HCT116 (cell line): ENCODE measurements around the gene PAGE5. TPM values are rescaled to one million over a fixed set of nuclear protein-coding genes. Genes with fewer than 3 reads are reported as not detected.

Experiments used
- ATAC-seq: fragments of 200-7000 bp; cut with Tn5 transposase; 2 replicates; pipeline ENCODE4 v1.9.1; 2020; ENCODE audit warnings: mild to moderate bottlenecking, moderate library complexity
- BruUV-seq: library from RNA; stranded (reverse); fragments of 400-500 nt; replicated peaks from 2 replicates; lab custom pipeline; 2021; lab: Mats Ljungman, UMichigan
- CTCF ChIA-PET: fragments of 300-600 bp; sonication (Branson Sonifier 250); formaldehyde crosslinking; loops from one replicate; lab custom pipeline; 2021; ENCODE audit warnings: antibody characterized with exemption; lab: Charles Lee
- POLR2A ChIA-PET: fragments of 300-600, 350-600 bp; sonication (Branson Sonifier 250); formaldehyde crosslinking; loops from one replicate; lab custom pipeline; 2021; ENCODE audit warnings: antibody characterized with exemption; lab: Charles Lee
- RAD21 ChIA-PET, 2 experiments: fragments of 300-600 bp; sonication (Branson Sonifier 250); formaldehyde crosslinking; loops; one replicate each; lab custom pipeline; 2023; ENCODE audit warnings: low total read pairs in 2 of 2; ENCODE audit not compliant: uncharacterized antibody in 2 of 2, unreplicated experiment in 2 of 2, low non-redundant PET in 1 of 2; lab: Charles Lee
- DNase-seq: peaks from one replicate; pipeline ENCODE4 v3.0.0-alpha.2; 2010; ENCODE audit warnings: low read depth, low spot score
- H2AFZ ChIP-seq: fragments of 200-600 bp; shearing (Covaris generic), sonication (generic); 2 replicates; pipeline ENCODE4 v1.6.1; 2017; ENCODE audit warnings: low read depth, mixed run types, mixed read lengths, antibody characterized with exemption, low read length; ENCODE audit not compliant: poor library complexity, severe bottlenecking
- H3K27ac ChIP-seq: 2 replicates; pipeline ENCODE4 v1.5.1; 2012; ENCODE audit warnings: low read depth, low read length
- H3K27me3 ChIP-seq: fragments of 200-600 bp; sonication (generic); 2 replicates; pipeline ENCODE4 v1.6.1; 2016; ENCODE audit warnings: mixed run types, low read length, mixed read lengths; ENCODE audit not compliant: insufficient read depth
- H3K36me3 ChIP-seq, 2 experiments: fragments of 200-500 bp in 1 of 2; fragments of 200-600 bp in 1 of 2; sonication (Bioruptor generic) in 1 of 2; sonication (generic) in 1 of 2; 2 replicates each; pipeline versions ENCODE4 v1.5.1 to v1.6.1; 2014 to 2016; ENCODE audit warnings: low read length in 2 of 2, inconsistent platforms in 1 of 2, mixed read lengths in 1 of 2, mixed run types in 1 of 2; ENCODE audit not compliant: insufficient read depth in 2 of 2, control insufficient read depth in 1 of 2
- H3K4me1 ChIP-seq, 2 experiments: fragments of 200-600 bp in 1 of 2; sonication (generic) in 1 of 2; 2 replicates each; pipeline versions ENCODE4 v1.5.1 to v1.6.1; 2012 to 2017; ENCODE audit warnings: low read length in 2 of 2, inconsistent platforms in 1 of 2, mild to moderate bottlenecking in 1 of 2, mixed read lengths in 1 of 2, mixed run types in 1 of 2, moderate library complexity in 1 of 2; ENCODE audit not compliant: insufficient read depth in 2 of 2, control insufficient read depth in 1 of 2
- H3K4me2 ChIP-seq: fragments of 200-600 bp; sonication (generic); 2 replicates; pipeline ENCODE4 v1.6.1; 2017; ENCODE audit warnings: mixed run types, low read length, mixed read lengths
- H3K4me3 ChIP-seq, 2 experiments: fragments of 200-600 bp in 1 of 2; sonication (generic) in 1 of 2; replicated peaks in 1 of 2; 2 replicates each; pipeline ENCODE4 v1.5.1; 2011 to 2016; ENCODE audit warnings: low read length in 2 of 2, control low read depth in 1 of 2, low read depth in 1 of 2, mild to moderate bottlenecking in 1 of 2, mixed read lengths in 1 of 2, mixed run types in 1 of 2
- H3K79me2 ChIP-seq: fragments of 200-600 bp; sonication (generic); 2 replicates; pipeline ENCODE4 v1.6.1; 2017; ENCODE audit warnings: mild to moderate bottlenecking, mixed run types, low read length, moderate library complexity, mixed read lengths; ENCODE audit not compliant: insufficient read depth
- H3K9ac ChIP-seq: fragments of 200-600 bp; sonication (generic); 2 replicates; pipeline ENCODE4 v1.6.1; 2016; ENCODE audit warnings: low read length, mixed read lengths
- H3K9me2 ChIP-seq: fragments of 200-600 bp; sonication (generic), shearing (Covaris generic); 2 replicates; pipeline ENCODE4 v1.6.1; 2017; ENCODE audit warnings: mixed run types, mild to moderate bottlenecking, moderate library complexity; ENCODE audit not compliant: insufficient read depth
- H3K9me3 ChIP-seq, 2 experiments: fragments of 200-500 bp in 1 of 2; fragments of 200-600 bp in 1 of 2; sonication (Bioruptor generic) in 1 of 2; sonication (generic) in 1 of 2; 2 replicates each; pipeline ENCODE4 v1.6.1; 2014 to 2017; ENCODE audit warnings: low read length in 2 of 2, mixed read lengths in 2 of 2, inconsistent platforms in 1 of 2, low read depth in 1 of 2, mild to moderate bottlenecking in 1 of 2, mixed run types in 1 of 2, moderate library complexity in 1 of 2; ENCODE audit not compliant: control insufficient read depth in 1 of 2, insufficient read depth in 1 of 2
- H4K20me1 ChIP-seq: fragments of 200-600 bp; sonication (generic), shearing (Covaris generic); 2 replicates; pipeline ENCODE4 v1.6.1; 2017; ENCODE audit warnings: mixed run types, mild to moderate bottlenecking, moderate library complexity; ENCODE audit not compliant: insufficient read depth
- CBX3 ChIP-seq: IDR thresholded peaks from 2 replicates; pipeline ENCODE4 v1.6.1; 2012; ENCODE audit warnings: low read depth
- EZH2 ChIP-seq: fragments of 200-600 bp; sonication (generic); IDR thresholded peaks from 2 replicates; pipeline ENCODE4 v1.6.1; 2017; ENCODE audit warnings: antibody characterized with exemption, mixed run types
- FOSL1 ChIP-seq: IDR thresholded peaks from 2 replicates; pipeline ENCODE4 v1.6.1; 2012; ENCODE audit warnings: low read depth
- POLR2A ChIP-seq: IDR thresholded peaks from 2 replicates; pipeline ENCODE4 v1.7.0; 2011; ENCODE audit warnings: borderline replicate concordance; ENCODE audit not compliant: insufficient read depth, insufficient read length; ENCODE audit errors: extremely low read depth
- POLR2AphosphoS5 ChIP-seq: IDR thresholded peaks from 2 replicates; pipeline ENCODE4 v1.6.1; 2011; ENCODE audit warnings: mild to moderate bottlenecking, low read depth, low read length, moderate library complexity
- RAD21 ChIP-seq: IDR thresholded peaks from 2 replicates; pipeline ENCODE4 v1.6.1; 2012; ENCODE audit warnings: low read depth, mild to moderate bottlenecking
- YY1 ChIP-seq: IDR thresholded peaks from 2 replicates; pipeline ENCODE4 v1.6.1; 2011; ENCODE audit warnings: low read length, low read depth, moderate library complexity, mild to moderate bottlenecking; ENCODE audit not compliant: insufficient replicate concordance; ENCODE audit errors: extremely low read depth
- ZFX ChIP-seq: fragments of 450-650 bp; IDR thresholded peaks from 2 replicates; pipeline ENCODE4 v1.6.1; 2017
- intact Hi-C: fragments of 100-400 bp; cut with micrococcal nuclease; formaldehyde crosslinking; loops from 2 replicates; pipeline ENCODE4 v1.10.0; 2022
- total RNA-seq: library from RNA; stranded (reverse); gene quantifications from one replicate; pipeline ENCODE4 v1.2.1, GENCODE V29; 2021; ENCODE audit not compliant: unreplicated experiment
- TF ChIP-seq, protein P1 (sequence below): IDR thresholded peaks from 2 replicates; pipeline ENCODE4 v1.6.1; 2012

The PAGE5 gene
- total RNA-seq, 1 experiment from 2014 or later = not detected

- H3K79me2 ChIP-seq = no peaks in the 10 kb centered on the region
- H2AFZ ChIP-seq = no peak overlapping the region
- DNase-seq (no peak), ATAC-seq (no peak)
- POLR2A ChIA-PET = no interaction called here
- H3K36me3 ChIP-seq = no peaks in the 10 kb centered on the region
- no peaks in the 10 kb centered on the region for H4K20me1 ChIP-seq
- no peak overlapping the region for H3K27ac ChIP-seq
- H3K4me2 ChIP-seq = no peak overlapping the region
- no peak overlapping the region for H3K4me3 ChIP-seq
- RAD21 ChIA-PET = no interaction called here
- intact Hi-C loops = no loop called here
- H3K4me1 ChIP-seq = no peaks in the 10 kb centered on the region
- peaks cover 3% of the 10 kb centered on the region; the same call in 1 of the 2 replicates for H3K27me3 ChIP-seq
- H3K9me3 ChIP-seq = no peaks in the 10 kb centered on the region
- TF ChIP-seq CBX3 = no peak
- no peak for TF ChIP-seq RAD21
- TF ChIP-seq ZFX = no peak
- TF ChIP-seq FOSL1 = no peak
- TF ChIP-seq EZH2 = no peak
- TF ChIP-seq POLR2AphosphoS5 = no peak
- TF ChIP-seq YY1 = no peak
- TF ChIP-seq, protein P1, sequence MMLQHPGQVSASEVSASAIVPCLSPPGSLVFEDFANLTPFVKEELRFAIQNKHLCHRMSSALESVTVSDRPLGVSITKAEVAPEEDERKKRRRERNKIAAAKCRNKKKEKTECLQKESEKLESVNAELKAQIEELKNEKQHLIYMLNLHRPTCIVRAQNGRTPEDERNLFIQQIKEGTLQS = no peak
- no peak for TF ChIP-seq POLR2A
- CTCF ChIA-PET = no interaction called here
- H3K9me2 ChIP-seq = no peaks in the 10 kb centered on the region
- no peak overlapping the region for H3K9ac ChIP-seq
- BruUV-seq = no TSS peak
Observed at GRCh38 chrX:55253528-55253927, 33.4 kb downstream of the PAGE5 start.

- POLR2A ChIA-PET = no interaction called here
- Histone ChIP-seq H3K9me2 (no peaks in the 10 kb centered on the region), H3K27ac (no peak overlapping the region), H3K27me3 (peaks cover 3% of the 10 kb centered on the region; the same call in 1 of the 2 replicates), H2AFZ (no peak overlapping the region), H3K9me3 (no peaks in the 10 kb centered on the region), H3K36me3 (no peaks in the 10 kb centered on the region), H3K4me3 (no peak overlapping the region), H4K20me1 (no peaks in the 10 kb centered on the region), H3K4me2 (no peak overlapping the region), H3K4me1 (no peaks in the 10 kb centered on the region), H3K79me2 (no peaks in the 10 kb centered on the region), H3K9ac (no peak overlapping the region)
- no peak for TF ChIP-seq POLR2A
- no peak for TF ChIP-seq RAD21
- RAD21 ChIA-PET = no interaction called here
- no peak for ATAC-seq
- DNase-seq = no peak
- no TSS peak for BruUV-seq
- CTCF ChIA-PET = no interaction called here
- intact Hi-C loops = no loop called here
Observed at GRCh38 chrX:55260806-55261205, 40.7 kb downstream of the PAGE5 start.
